Neural cell (in vitro differentiated cells): ENCODE data around the gene HORMAD2.

ENCODE experiments used
- EP300 ChIP-seq: fragments of 450-650 bp; conservative IDR thresholded peaks from 2 replicates; pipeline ENCODE4 v1.6.1; 2014; ENCODE audit warnings: antibody characterized with exemption, mild to moderate bottlenecking, moderate library complexity; ENCODE audit not compliant: poor library complexity, severe bottlenecking
- EZH2 ChIP-seq: fragments of 200-600, 300-800 bp; shearing (Covaris generic), sonication (generic); IDR thresholded peaks from 2 replicates; pipeline ENCODE4 v1.6.1; 2014; ENCODE audit warnings: antibody characterized with exemption, low read length, borderline replicate concordance, mild to moderate bottlenecking; ENCODE audit not compliant: insufficient read depth, poor library complexity, severe bottlenecking
- MXI1 ChIP-seq: fragments of 450-650 bp; conservative IDR thresholded peaks from 2 replicates; pipeline ENCODE4 v1.6.1; 2014; ENCODE audit warnings: antibody characterized with exemption, mild to moderate bottlenecking; ENCODE audit not compliant: poor library complexity, severe bottlenecking
- POLR2AphosphoS5 ChIP-seq: IDR thresholded peaks from 2 replicates; pipeline ENCODE4 v1.6.1; 2012
- RAD21 ChIP-seq: fragments of 450-650 bp; conservative IDR thresholded peaks from 2 replicates; pipeline ENCODE4 v1.6.1; 2014; ENCODE audit warnings: antibody characterized with exemption, mild to moderate bottlenecking, moderate library complexity
- TAF1 ChIP-seq: IDR thresholded peaks from 2 replicates; pipeline ENCODE4 v1.6.1; 2012; ENCODE audit warnings: low read depth
- TF ChIP-seq, protein P1 (sequence below): fragments of 450-650 bp; IDR thresholded peaks from 2 replicates; pipeline ENCODE4 v1.5.1; 2014; ENCODE audit warnings: antibody characterized with exemption, mild to moderate bottlenecking, moderate library complexity; ENCODE audit not compliant: poor library complexity, severe bottlenecking
- TF ChIP-seq, protein P2 (sequence below): IDR thresholded peaks from 2 replicates; pipeline ENCODE4 v1.6.1; 2012; ENCODE audit warnings: borderline replicate concordance

DNA sequence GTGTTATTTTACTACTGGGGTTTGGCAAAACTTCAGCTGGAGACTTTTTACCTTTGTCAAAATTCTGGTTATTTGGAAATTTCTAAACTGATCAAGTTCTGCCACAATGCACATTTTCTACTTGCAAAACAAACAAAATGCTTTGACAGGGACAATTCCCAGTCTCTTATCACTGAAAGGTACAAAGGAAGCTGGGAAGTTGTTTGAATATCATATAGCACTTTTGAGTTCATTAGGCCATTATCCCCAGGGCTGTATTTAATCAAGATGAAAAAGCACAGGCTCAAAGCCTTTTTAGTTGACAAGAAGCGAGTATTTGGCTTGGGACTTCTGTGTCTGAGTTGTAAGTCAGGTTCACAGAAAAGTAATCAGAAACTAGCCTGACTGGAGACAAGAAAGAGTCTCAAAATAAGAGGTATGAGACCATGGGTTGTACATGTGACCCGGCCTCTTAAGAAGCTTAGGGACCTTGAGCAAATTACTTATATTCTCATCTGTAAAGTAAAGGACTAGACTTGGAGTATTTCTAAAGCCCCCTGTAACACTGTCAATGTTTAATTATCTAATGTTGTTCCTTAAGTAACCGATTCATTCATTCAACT lies 2.9 kb upstream of the HORMAD2 start:
- TF ChIP-seq EZH2 = no peak
- TF ChIP-seq, protein P1, sequence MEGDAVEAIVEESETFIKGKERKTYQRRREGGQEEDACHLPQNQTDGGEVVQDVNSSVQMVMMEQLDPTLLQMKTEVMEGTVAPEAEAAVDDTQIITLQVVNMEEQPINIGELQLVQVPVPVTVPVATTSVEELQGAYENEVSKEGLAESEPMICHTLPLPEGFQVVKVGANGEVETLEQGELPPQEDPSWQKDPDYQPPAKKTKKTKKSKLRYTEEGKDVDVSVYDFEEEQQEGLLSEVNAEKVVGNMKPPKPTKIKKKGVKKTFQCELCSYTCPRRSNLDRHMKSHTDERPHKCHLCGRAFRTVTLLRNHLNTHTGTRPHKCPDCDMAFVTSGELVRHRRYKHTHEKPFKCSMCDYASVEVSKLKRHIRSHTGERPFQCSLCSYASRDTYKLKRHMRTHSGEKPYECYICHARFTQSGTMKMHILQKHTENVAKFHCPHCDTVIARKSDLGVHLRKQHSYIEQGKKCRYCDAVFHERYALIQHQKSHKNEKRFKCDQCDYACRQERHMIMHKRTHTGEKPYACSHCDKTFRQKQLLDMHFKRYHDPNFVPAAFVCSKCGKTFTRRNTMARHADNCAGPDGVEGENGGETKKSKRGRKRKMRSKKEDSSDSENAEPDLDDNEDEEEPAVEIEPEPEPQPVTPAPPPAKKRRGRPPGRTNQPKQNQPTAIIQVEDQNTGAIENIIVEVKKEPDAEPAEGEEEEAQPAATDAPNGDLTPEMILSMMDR = no peak
- TF ChIP-seq TAF1 = no peak
- TF ChIP-seq POLR2AphosphoS5 = no peak
- TF ChIP-seq, protein P2, sequence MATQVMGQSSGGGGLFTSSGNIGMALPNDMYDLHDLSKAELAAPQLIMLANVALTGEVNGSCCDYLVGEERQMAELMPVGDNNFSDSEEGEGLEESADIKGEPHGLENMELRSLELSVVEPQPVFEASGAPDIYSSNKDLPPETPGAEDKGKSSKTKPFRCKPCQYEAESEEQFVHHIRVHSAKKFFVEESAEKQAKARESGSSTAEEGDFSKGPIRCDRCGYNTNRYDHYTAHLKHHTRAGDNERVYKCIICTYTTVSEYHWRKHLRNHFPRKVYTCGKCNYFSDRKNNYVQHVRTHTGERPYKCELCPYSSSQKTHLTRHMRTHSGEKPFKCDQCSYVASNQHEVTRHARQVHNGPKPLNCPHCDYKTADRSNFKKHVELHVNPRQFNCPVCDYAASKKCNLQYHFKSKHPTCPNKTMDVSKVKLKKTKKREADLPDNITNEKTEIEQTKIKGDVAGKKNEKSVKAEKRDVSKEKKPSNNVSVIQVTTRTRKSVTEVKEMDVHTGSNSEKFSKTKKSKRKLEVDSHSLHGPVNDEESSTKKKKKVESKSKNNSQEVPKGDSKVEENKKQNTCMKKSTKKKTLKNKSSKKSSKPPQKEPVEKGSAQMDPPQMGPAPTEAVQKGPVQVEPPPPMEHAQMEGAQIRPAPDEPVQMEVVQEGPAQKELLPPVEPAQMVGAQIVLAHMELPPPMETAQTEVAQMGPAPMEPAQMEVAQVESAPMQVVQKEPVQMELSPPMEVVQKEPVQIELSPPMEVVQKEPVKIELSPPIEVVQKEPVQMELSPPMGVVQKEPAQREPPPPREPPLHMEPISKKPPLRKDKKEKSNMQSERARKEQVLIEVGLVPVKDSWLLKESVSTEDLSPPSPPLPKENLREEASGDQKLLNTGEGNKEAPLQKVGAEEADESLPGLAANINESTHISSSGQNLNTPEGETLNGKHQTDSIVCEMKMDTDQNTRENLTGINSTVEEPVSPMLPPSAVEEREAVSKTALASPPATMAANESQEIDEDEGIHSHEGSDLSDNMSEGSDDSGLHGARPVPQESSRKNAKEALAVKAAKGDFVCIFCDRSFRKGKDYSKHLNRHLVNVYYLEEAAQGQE = no peak
- TF ChIP-seq MXI1 = no peak
- TF ChIP-seq EP300 = no peak
- no peak for TF ChIP-seq RAD21
